Stimulated activated CD4-positive, alpha-beta T cell treated with anti-CD3 and anti-CD28 coated beads, TNF-alpha, amount 100 ng/mL, for 48 hours (primary cell): ENCODE data around the gene NBPF4.
"Not testable (repeated sequence)": the region's sequence is repeated elsewhere in the genome, so short reads cannot be mapped to it uniquely, and the experiment has no call there.

Experiments used
- DNase-seq, 3 donors: peaks; one replicate each; pipeline ENCODE4 v3.0.0-alpha.2; 2020; ENCODE audit warnings: low read depth in 3 of 3

The NBPF4 gene

GRCh38 chr1:108243976-108244375 is at the start of gene NBPF4:
TSS of gene NBPF4 (minus strand) at chr1:108244076. CDS start at chr1:108243761, 315 bp downstream.
- DNase-seq: not testable (repeated sequence)

- not testable (repeated sequence) for DNase-seq
Measured at GRCh38 chr1:108282528-108283257, 38.8 kb upstream of the NBPF4 start.

GRCh38 chr1:108272485-108273327 is 28.8 kb upstream of the NBPF4 start:
- not testable (repeated sequence) for DNase-seq

- DNase-seq: not testable (repeated sequence)
Measured at GRCh38 chr1:108267097-108267496, 23.2 kb upstream of the NBPF4 start.

GRCh38 chr1:108261967-108262366 is 18.1 kb upstream of the NBPF4 start:
- DNase-seq: not testable (repeated sequence)

GRCh38 chr1:108261519-108261918 is 17.6 kb upstream of the NBPF4 start:
- not testable (repeated sequence) for DNase-seq

GRCh38 chr1:108260578-108261259 is 16.8 kb upstream of the NBPF4 start:
- DNase-seq: not testable (repeated sequence)

- DNase-seq: not testable (repeated sequence)
Measured at GRCh38 chr1:108255426-108255825, 11.6 kb upstream of the NBPF4 start.

- DNase-seq: not testable (repeated sequence)
Measured at GRCh38 chr1:108239426-108239825, 4.5 kb downstream of the NBPF4 start.

GRCh38 chr1:108235308-108235707 is 8.6 kb downstream of the NBPF4 start:
- DNase-seq: not testable (repeated sequence)

- DNase-seq: not testable (repeated sequence)
Measured at GRCh38 chr1:108232183-108232582, 11.7 kb downstream of the NBPF4 start.

GRCh38 chr1:108229976-108230375 is 13.9 kb downstream of the NBPF4 start:
- DNase-seq: not testable (repeated sequence)

- not testable (repeated sequence) for DNase-seq
Measured at GRCh38 chr1:108227772-108228171, 16.1 kb downstream of the NBPF4 start.

- not testable (repeated sequence) for DNase-seq
Measured at GRCh38 chr1:108226855-108227254, 17.0 kb downstream of the NBPF4 start.

GRCh38 chr1:108223226-108223625 is 20.6 kb downstream of the NBPF4 start:
- not testable (repeated sequence) for DNase-seq

- DNase-seq: not testable (repeated sequence)
Measured at GRCh38 chr1:108217515-108218174, 26.2 kb downstream of the NBPF4 start.

GRCh38 chr1:108217007-108217406 is 26.9 kb downstream of the NBPF4 start:
- DNase-seq: not testable (repeated sequence)

- DNase-seq: not testable (repeated sequence)
Measured at GRCh38 chr1:108216028-108216890, 27.6 kb downstream of the NBPF4 start.

GRCh38 chr1:108214641-108215465 is 29.0 kb downstream of the NBPF4 start:
- not testable (repeated sequence) for DNase-seq

- no peak for DNase-seq
Measured at GRCh38 chr1:108211014-108211413, 32.9 kb downstream of the NBPF4 start.
